Measurements from ENCODE around the gene C19orf12.
A peak's percentile ranks its signal among the peaks of the same experiment; 100 is the strongest.

The C19orf12 gene

DNA sequence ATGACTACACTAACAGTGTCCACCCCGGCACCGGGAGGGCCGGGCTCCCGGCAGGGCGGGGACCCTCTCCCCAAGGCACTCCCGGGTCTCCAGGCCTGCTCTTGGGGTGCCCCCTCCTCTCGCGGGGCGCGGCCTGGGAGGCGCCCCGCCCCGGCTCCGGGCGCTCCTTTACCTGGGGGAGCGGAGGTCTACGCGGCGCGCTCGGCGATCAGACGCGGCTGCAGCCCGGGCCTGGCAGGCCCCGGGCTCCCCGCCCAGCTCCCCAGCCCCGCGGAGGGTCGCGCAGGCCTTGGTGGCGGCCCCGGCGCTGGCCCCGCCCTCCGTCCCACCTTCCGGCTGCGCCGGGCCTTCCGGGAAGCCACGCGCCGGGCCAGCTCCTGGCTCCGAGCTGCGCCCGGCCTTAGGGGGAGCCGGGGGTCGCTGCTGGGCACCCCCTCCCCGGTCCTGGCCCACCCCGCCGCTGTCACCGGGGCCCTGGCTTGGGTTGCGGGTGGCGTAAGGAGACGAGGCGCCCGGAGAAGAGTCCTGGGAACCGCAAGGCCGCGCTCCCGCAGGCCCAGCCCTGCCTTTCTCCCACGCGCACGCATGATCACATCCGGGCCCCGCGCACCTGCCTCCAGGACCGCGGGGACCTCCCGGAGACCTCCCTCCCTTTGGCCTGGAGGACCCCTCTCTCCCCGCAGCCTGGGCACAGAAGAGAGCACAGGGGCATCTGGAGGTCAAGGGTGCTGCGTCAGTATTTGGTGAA is at the start of gene C19orf12:
Gene C19orf12 (minus strand): TSS at position 309 of the 748 bp plus-strand sequence. CDS start 6,848 bp downstream, outside the sequence.
- no peaks in the 10 kb centered on the region for H3K27me3 ChIP-seq (ENCODE audit: control insufficient read depth, insufficient read depth, low read length)
- peak within 1 kb of the TSS; percentile 64 for H3K4me3 ChIP-seq (ENCODE audit: low read depth, low read length)
- no peaks in the 10 kb centered on the region for H3K36me3 ChIP-seq (ENCODE audit: control insufficient read depth, insufficient read depth, low read length)
- peaks cover 3% of the 10 kb centered on the region for H3K4me1 ChIP-seq (ENCODE audit: control insufficient read depth, insufficient read depth, low read length)
- peak within 1 kb of the TSS; percentile 65 for H3K9ac ChIP-seq (ENCODE audit: low read depth, low read length)
- H3K9me3 ChIP-seq (ENCODE audit: control insufficient read depth, insufficient read depth, low read length), result no peaks in the 10 kb centered on the region

GRCh38 chr19:29764361-29764760 is 49.3 kb upstream of the C19orf12 start:
- Histone ChIP-seq H3K27me3 (ENCODE audit: control insufficient read depth, insufficient read depth, low read length) (no peaks in the 10 kb centered on the region), H3K4me3 (ENCODE audit: low read depth, low read length) (no peak overlapping the region), H3K4me1 (ENCODE audit: control insufficient read depth, insufficient read depth, low read length) (no peaks in the 10 kb centered on the region), H3K9ac (ENCODE audit: low read depth, low read length) (no peak overlapping the region), H3K9me3 (ENCODE audit: control insufficient read depth, insufficient read depth, low read length) (no peaks in the 10 kb centered on the region), H3K36me3 (ENCODE audit: control insufficient read depth, insufficient read depth, low read length) (no peaks in the 10 kb centered on the region)

GRCh38 chr19:29763196-29763595 is 48.1 kb upstream of the C19orf12 start:
- Histone ChIP-seq H3K27me3 (ENCODE audit: control insufficient read depth, insufficient read depth, low read length) (no peaks in the 10 kb centered on the region), H3K9me3 (ENCODE audit: control insufficient read depth, insufficient read depth, low read length) (no peaks in the 10 kb centered on the region), H3K36me3 (ENCODE audit: control insufficient read depth, insufficient read depth, low read length) (no peaks in the 10 kb centered on the region), H3K9ac (ENCODE audit: low read depth, low read length) (no peak overlapping the region), H3K4me1 (ENCODE audit: control insufficient read depth, insufficient read depth, low read length) (no peaks in the 10 kb centered on the region), H3K4me3 (ENCODE audit: low read depth, low read length) (no peak overlapping the region)

DNA sequence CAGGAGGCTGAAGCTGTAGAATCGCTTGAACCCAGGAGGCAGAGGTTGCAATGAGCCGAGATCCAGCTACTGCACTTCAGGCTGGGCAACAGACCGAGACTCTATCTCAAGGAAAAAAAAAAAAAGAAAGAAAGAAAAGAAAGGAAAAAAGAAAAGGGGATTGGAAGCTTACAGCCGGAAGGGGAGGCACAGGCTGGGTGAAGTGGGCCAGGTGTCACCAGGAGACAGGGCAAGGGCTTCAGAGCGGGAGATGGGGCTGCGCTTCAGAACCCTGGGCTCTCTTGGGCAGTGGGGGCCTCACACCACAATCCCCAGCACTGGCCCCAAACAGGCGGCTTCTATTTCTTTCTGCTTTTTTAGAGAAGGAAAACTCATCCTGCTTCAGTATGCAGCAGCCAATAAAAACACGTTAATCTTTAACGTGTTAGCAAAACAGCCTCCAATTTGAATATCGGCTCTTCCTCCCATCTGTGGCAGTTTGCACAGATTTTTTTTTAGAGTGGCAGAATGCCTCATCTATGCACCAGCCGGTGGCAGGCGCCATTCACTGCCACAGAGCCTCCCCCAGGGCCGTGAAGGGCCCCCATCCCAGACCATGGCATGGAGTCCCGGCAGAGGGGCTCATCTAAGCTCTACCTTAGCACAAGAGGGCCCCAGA is 46.6 kb upstream of the C19orf12 start:
- Histone ChIP-seq H3K9ac (ENCODE audit: low read depth, low read length) (no peak overlapping the region), H3K27me3 (ENCODE audit: control insufficient read depth, insufficient read depth, low read length) (no peaks in the 10 kb centered on the region), H3K36me3 (ENCODE audit: control insufficient read depth, insufficient read depth, low read length) (no peaks in the 10 kb centered on the region), H3K4me3 (ENCODE audit: low read depth, low read length) (no peak overlapping the region), H3K9me3 (ENCODE audit: control insufficient read depth, insufficient read depth, low read length) (no peaks in the 10 kb centered on the region), H3K4me1 (ENCODE audit: control insufficient read depth, insufficient read depth, low read length) (no peaks in the 10 kb centered on the region)

GRCh38 chr19:29760752-29761502 is 45.9 kb upstream of the C19orf12 start:
- no peak overlapping the region for H3K4me3 ChIP-seq (ENCODE audit: low read depth, low read length)

DNA sequence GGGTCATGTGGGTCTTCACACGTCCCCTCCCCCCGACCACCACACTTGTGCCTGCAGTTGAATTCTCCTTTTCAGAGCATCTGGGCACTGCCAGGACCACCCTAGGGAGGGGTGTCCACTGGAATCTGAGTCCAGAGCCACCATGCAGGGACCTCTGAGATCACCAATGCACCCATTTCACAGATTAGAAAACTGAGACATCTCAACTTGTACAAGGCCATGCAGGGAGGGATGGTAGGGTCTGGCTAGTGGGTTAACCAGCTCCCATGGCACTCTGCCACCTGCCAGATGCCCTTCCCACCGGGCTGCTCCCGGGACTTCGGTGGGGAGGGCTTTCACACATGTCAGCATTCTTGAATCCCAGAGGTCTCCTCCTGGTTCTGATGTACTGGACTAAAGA is 44.3 kb upstream of the C19orf12 start:
- Histone ChIP-seq H3K4me3 (ENCODE audit: low read depth, low read length) (no peak overlapping the region), H3K9me3 (ENCODE audit: control insufficient read depth, insufficient read depth, low read length) (no peaks in the 10 kb centered on the region), H3K9ac (ENCODE audit: low read depth, low read length) (no peak overlapping the region), H3K36me3 (ENCODE audit: control insufficient read depth, insufficient read depth, low read length) (no peaks in the 10 kb centered on the region), H3K4me1 (ENCODE audit: control insufficient read depth, insufficient read depth, low read length) (no peaks in the 10 kb centered on the region), H3K27me3 (ENCODE audit: control insufficient read depth, insufficient read depth, low read length) (no peaks in the 10 kb centered on the region)

More at GRCh38 chr19:29760752-29761502, 45.9 kb upstream of the C19orf12 start:
- no peaks in the 10 kb centered on the region for H3K4me1 ChIP-seq (ENCODE audit: control insufficient read depth, insufficient read depth, low read length)
- no peaks in the 10 kb centered on the region for H3K36me3 ChIP-seq (ENCODE audit: control insufficient read depth, insufficient read depth, low read length)
- no peak overlapping the region for H3K9ac ChIP-seq (ENCODE audit: low read depth, low read length)
- H3K9me3 ChIP-seq (ENCODE audit: control insufficient read depth, insufficient read depth, low read length), result no peaks in the 10 kb centered on the region
- H3K27me3 ChIP-seq (ENCODE audit: control insufficient read depth, insufficient read depth, low read length), result no peaks in the 10 kb centered on the region

DNA sequence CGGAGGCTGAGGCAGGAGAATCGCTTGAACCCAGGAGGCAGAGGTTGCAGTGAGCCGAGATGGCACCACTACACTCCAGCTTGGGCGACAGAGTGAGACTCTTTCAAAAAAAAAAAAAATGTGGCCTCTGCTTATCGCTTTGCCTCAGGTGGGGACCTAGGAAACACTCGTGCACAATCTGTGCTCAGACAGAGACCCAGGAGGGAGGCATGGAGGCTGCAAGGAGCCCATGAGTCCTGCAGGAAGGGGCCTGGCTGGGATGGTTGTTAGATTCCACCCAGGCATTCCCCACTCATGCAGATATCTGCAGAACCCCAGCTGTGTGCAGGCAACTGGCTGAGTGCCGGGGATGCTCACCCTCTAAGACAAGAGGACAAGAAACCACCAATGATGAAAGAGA is 43.8 kb upstream of the C19orf12 start:
- H3K9ac ChIP-seq (ENCODE audit: low read depth, low read length), result no peak overlapping the region
- no peaks in the 10 kb centered on the region for H3K9me3 ChIP-seq (ENCODE audit: control insufficient read depth, insufficient read depth, low read length)
- no peaks in the 10 kb centered on the region for H3K4me1 ChIP-seq (ENCODE audit: control insufficient read depth, insufficient read depth, low read length)
- no peaks in the 10 kb centered on the region for H3K36me3 ChIP-seq (ENCODE audit: control insufficient read depth, insufficient read depth, low read length)
- no peaks in the 10 kb centered on the region for H3K27me3 ChIP-seq (ENCODE audit: control insufficient read depth, insufficient read depth, low read length)
- H3K4me3 ChIP-seq (ENCODE audit: low read depth, low read length), result no peak overlapping the region

- no peaks in the 10 kb centered on the region for H3K36me3 ChIP-seq (ENCODE audit: control insufficient read depth, insufficient read depth, low read length)
- H3K4me1 ChIP-seq (ENCODE audit: control insufficient read depth, insufficient read depth, low read length), result no peaks in the 10 kb centered on the region
- H3K4me3 ChIP-seq (ENCODE audit: low read depth, low read length), result no peak overlapping the region
- no peak overlapping the region for H3K9ac ChIP-seq (ENCODE audit: low read depth, low read length)
- no peaks in the 10 kb centered on the region for H3K9me3 ChIP-seq (ENCODE audit: control insufficient read depth, insufficient read depth, low read length)
- H3K27me3 ChIP-seq (ENCODE audit: control insufficient read depth, insufficient read depth, low read length), result no peaks in the 10 kb centered on the region
These were observed 42.5 kb upstream of the C19orf12 start for GRCh38 chr19:29757551-29757950.

DNA sequence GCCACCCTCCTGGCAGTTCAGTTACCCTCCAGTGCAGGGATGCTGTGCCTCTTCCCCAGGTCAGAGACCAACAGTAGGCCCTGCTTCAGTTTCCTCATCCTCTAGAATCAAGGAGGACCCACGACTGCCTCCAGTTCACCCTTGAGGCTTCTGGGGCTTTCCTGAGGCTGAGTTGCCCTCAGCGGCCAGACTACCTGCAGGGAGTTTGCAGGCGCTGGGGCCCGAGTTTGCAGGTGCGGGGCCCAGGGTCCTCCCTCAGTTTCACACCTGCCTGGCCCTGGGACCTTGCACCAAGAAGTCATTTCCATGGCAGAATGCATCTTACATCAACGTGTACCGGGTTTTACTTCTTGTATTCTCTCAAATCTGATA is 38.9 kb upstream of the C19orf12 start:
- Histone ChIP-seq H3K9ac (ENCODE audit: low read depth, low read length) (no peak overlapping the region), H3K9me3 (ENCODE audit: control insufficient read depth, insufficient read depth, low read length) (no peaks in the 10 kb centered on the region), H3K27me3 (ENCODE audit: control insufficient read depth, insufficient read depth, low read length) (no peaks in the 10 kb centered on the region), H3K4me3 (ENCODE audit: low read depth, low read length) (no peak overlapping the region), H3K4me1 (ENCODE audit: control insufficient read depth, insufficient read depth, low read length) (no peaks in the 10 kb centered on the region), H3K36me3 (ENCODE audit: control insufficient read depth, insufficient read depth, low read length) (no peaks in the 10 kb centered on the region)

GRCh38 chr19:29753190-29753933 is 38.3 kb upstream of the C19orf12 start:
- no peaks in the 10 kb centered on the region for H3K4me1 ChIP-seq (ENCODE audit: control insufficient read depth, insufficient read depth, low read length)
- H3K4me3 ChIP-seq (ENCODE audit: low read depth, low read length), result no peak overlapping the region
- H3K9ac ChIP-seq (ENCODE audit: low read depth, low read length), result no peak overlapping the region
- no peaks in the 10 kb centered on the region for H3K9me3 ChIP-seq (ENCODE audit: control insufficient read depth, insufficient read depth, low read length)
- no peaks in the 10 kb centered on the region for H3K36me3 ChIP-seq (ENCODE audit: control insufficient read depth, insufficient read depth, low read length)
- H3K27me3 ChIP-seq (ENCODE audit: control insufficient read depth, insufficient read depth, low read length), result no peaks in the 10 kb centered on the region

GRCh38 chr19:29752450-29753025 is 37.5 kb upstream of the C19orf12 start:
- no peak overlapping the region for H3K9ac ChIP-seq (ENCODE audit: low read depth, low read length)
- H3K4me1 ChIP-seq (ENCODE audit: control insufficient read depth, insufficient read depth, low read length), result no peaks in the 10 kb centered on the region
- H3K4me3 ChIP-seq (ENCODE audit: low read depth, low read length), result no peak overlapping the region
- H3K27me3 ChIP-seq (ENCODE audit: control insufficient read depth, insufficient read depth, low read length), result no peaks in the 10 kb centered on the region
- H3K36me3 ChIP-seq (ENCODE audit: control insufficient read depth, insufficient read depth, low read length), result no peaks in the 10 kb centered on the region
- no peaks in the 10 kb centered on the region for H3K9me3 ChIP-seq (ENCODE audit: control insufficient read depth, insufficient read depth, low read length)

Measured in iPS-15b (cell line).